ENCODE results near the gene TKT.

DNA sequence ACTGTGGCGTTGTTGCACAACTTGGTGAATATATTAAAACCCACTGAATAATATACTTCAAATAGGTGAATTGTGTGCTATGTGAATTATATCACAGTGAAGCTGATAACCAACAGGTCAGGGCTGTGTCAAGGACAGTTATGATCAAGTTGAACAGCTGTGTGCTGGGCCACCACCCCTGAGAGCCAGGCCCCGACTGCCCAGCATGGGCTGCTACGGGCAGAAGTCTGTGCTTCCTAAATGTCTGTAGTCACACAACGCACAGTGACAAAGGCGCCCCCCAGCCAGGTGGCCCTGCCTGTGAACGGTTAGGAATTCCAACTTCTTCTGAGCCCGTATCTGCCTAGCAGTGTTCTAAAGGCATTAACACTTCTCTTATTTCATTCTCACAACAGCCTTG lies 32.8 kb downstream of the TKT start:
- TF ChIP-seq, protein P1, sequence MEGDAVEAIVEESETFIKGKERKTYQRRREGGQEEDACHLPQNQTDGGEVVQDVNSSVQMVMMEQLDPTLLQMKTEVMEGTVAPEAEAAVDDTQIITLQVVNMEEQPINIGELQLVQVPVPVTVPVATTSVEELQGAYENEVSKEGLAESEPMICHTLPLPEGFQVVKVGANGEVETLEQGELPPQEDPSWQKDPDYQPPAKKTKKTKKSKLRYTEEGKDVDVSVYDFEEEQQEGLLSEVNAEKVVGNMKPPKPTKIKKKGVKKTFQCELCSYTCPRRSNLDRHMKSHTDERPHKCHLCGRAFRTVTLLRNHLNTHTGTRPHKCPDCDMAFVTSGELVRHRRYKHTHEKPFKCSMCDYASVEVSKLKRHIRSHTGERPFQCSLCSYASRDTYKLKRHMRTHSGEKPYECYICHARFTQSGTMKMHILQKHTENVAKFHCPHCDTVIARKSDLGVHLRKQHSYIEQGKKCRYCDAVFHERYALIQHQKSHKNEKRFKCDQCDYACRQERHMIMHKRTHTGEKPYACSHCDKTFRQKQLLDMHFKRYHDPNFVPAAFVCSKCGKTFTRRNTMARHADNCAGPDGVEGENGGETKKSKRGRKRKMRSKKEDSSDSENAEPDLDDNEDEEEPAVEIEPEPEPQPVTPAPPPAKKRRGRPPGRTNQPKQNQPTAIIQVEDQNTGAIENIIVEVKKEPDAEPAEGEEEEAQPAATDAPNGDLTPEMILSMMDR (IDR thresholded peaks at IDR 0.05) = no peak
- no peak for TF ChIP-seq POLR2A (IDR thresholded peaks at IDR 0.05)
